H1 (cell line): ENCODE results near the gene ATP6V0A4. TPM values are rescaled to one million over a fixed set of nuclear protein-coding genes. Genes with fewer than 3 reads are reported as not detected.
"Not testable (repeated sequence)": the region's sequence is repeated elsewhere in the genome, so short reads cannot be mapped to it uniquely, and the experiment has no call there.

Source experiments
- CTCF ChIA-PET: fragments of 300-600 bp; sonication (Branson Sonifier 250); formaldehyde crosslinking; loops from one replicate; lab custom pipeline; 2021; ENCODE audit not compliant: partially characterized antibody; lab: Charles Lee
- POLR2A ChIA-PET: fragments of 300-600 bp; sonication (Branson Sonifier 250); formaldehyde crosslinking; loops from one replicate; lab custom pipeline; 2021; ENCODE audit warnings: inconsistent platforms; ENCODE audit not compliant: partially characterized antibody; lab: Charles Lee
- DNase-seq, 2 experiments: peaks; one replicate each; pipeline versions ENCODE4 v3.0.0 to v3.0.0-alpha.2; 2010 to 2022; ENCODE audit warnings: low spot score in 2 of 2, low read depth in 1 of 2, mixed read lengths in 1 of 2
- FAIRE-seq: peaks from 2 replicates; lab custom pipeline; 2011; peaks lifted over from hg19 to GRCh38; lab: Jason Lieb, UNC
- H2AFZ ChIP-seq: 2 replicates; pipeline ENCODE4 v1.8.1; 2012; ENCODE audit warnings: low read length, inconsistent platforms
- H2AK5ac ChIP-seq: 2 replicates; pipeline ENCODE4 v1.6.1; 2013; ENCODE audit warnings: low read depth, low read length
- H2BK120ac ChIP-seq: replicated peaks from 2 replicates; pipeline ENCODE3; 2013; ENCODE audit warnings: low read depth, low read length, inconsistent platforms
- H2BK12ac ChIP-seq: 2 replicates; pipeline ENCODE4 v1.6.1; 2013; ENCODE audit warnings: low read depth, low read length
- H2BK15ac ChIP-seq: 2 replicates; pipeline ENCODE4 v1.6.1; 2013; ENCODE audit warnings: low read length
- H2BK20ac ChIP-seq: 2 replicates; pipeline ENCODE4 v1.6.1; 2013; ENCODE audit warnings: low read length
- H2BK5ac ChIP-seq: 2 replicates; pipeline ENCODE4 v1.6.1; 2013; ENCODE audit warnings: low read depth, low read length
- H3K14ac ChIP-seq: 2 replicates; pipeline ENCODE4 v1.6.1; 2013; ENCODE audit warnings: inconsistent platforms; ENCODE audit not compliant: insufficient read length
- H3K18ac ChIP-seq: 2 replicates; pipeline ENCODE4 v1.6.1; 2013; ENCODE audit warnings: low read length; ENCODE audit errors: extremely low read depth
- H3K23ac ChIP-seq: 2 replicates; pipeline ENCODE4 v1.6.1; 2013; ENCODE audit warnings: inconsistent platforms; ENCODE audit not compliant: insufficient read length
- H3K23me2 ChIP-seq: 2 replicates; pipeline ENCODE4 v1.6.1; 2013; ENCODE audit warnings: low read depth, low read length
- H3K27ac ChIP-seq: 2 replicates; pipeline ENCODE4 v1.6.1; 2011; ENCODE audit warnings: low read depth, low read length, inconsistent platforms
- H3K27me3 ChIP-seq, 4 experiments: replicated peaks in 1 of 4; 1 replicate in 1 of 4; 2 replicates in 3 of 4; pipeline versions ENCODE4 v1.6.1 to v1.8.1; 2011 to 2013; ENCODE audit warnings: low read length in 3 of 4, mild to moderate bottlenecking in 3 of 4, inconsistent platforms in 2 of 4, mixed read lengths in 2 of 4, moderate library complexity in 1 of 4; ENCODE audit not compliant: control insufficient read depth in 3 of 4, insufficient read depth in 3 of 4; ENCODE audit errors: extremely low read depth in 1 of 4
- H3K36me3 ChIP-seq, 4 experiments: 2 replicates each; pipeline versions ENCODE4 v1.6.1 to v1.8.1; 2011 to 2013; ENCODE audit warnings: mild to moderate bottlenecking in 4 of 4, low read length in 3 of 4, moderate library complexity in 2 of 4, control low read depth in 1 of 4, inconsistent platforms in 1 of 4; ENCODE audit not compliant: insufficient read depth in 4 of 4, control insufficient read depth in 2 of 4
- H3K4ac ChIP-seq: replicated peaks from 2 replicates; pipeline ENCODE3; 2013; ENCODE audit warnings: low read length, low read depth, mixed read lengths, inconsistent platforms; ENCODE audit not compliant: insufficient read length
- H3K4me1 ChIP-seq, 4 experiments: replicated peaks in 1 of 4; 1 replicate in 1 of 4; 2 replicates in 3 of 4; pipeline versions ENCODE4 v1.6.1 to v1.8.1; 2011 to 2013; ENCODE audit warnings: low read length in 3 of 4, inconsistent platforms in 2 of 4, mixed read lengths in 1 of 4; ENCODE audit not compliant: insufficient read depth in 4 of 4, control insufficient read depth in 3 of 4
- H3K4me2 ChIP-seq, 2 experiments: 2 replicates each; pipeline versions ENCODE4 v1.6.1 to v1.8.1; 2011 to 2013; ENCODE audit warnings: low read depth in 2 of 2, low read length in 2 of 2, control low read depth in 1 of 2, inconsistent platforms in 1 of 2, mild to moderate bottlenecking in 1 of 2; ENCODE audit not compliant: insufficient read depth in 1 of 2
- H3K4me3 ChIP-seq, 4 experiments: fragments of 200-600, 300-600 bp in 1 of 4; sonication (generic), shearing (Covaris generic), sonication (Bioruptor Twin) in 1 of 4; 2 replicates each; pipeline versions ENCODE4 v1.5.1 to v1.8.1; 2011 to 2016; ENCODE audit warnings: low read length in 4 of 4, low read depth in 3 of 4, control low read depth in 2 of 4, inconsistent platforms in 2 of 4, mild to moderate bottlenecking in 2 of 4, mixed read lengths in 1 of 4, moderate library complexity in 1 of 4; ENCODE audit not compliant: insufficient read depth in 2 of 4; ENCODE audit errors: extremely low read depth in 1 of 4
- H3K56ac ChIP-seq: replicated peaks from 2 replicates; pipeline ENCODE3; 2013; ENCODE audit warnings: low read depth, mild to moderate bottlenecking, mixed read lengths, low read length, inconsistent platforms; ENCODE audit not compliant: insufficient read length
- H3K79me1 ChIP-seq: 2 replicates; pipeline ENCODE4 v1.6.1; 2013; ENCODE audit warnings: low read depth, low read length, control low read depth
- H3K79me2 ChIP-seq, 2 experiments: 2 replicates each; pipeline versions ENCODE4 v1.6.1 to v1.8.1; 2012 to 2013; ENCODE audit warnings: low read length in 2 of 2, mild to moderate bottlenecking in 2 of 2, inconsistent platforms in 1 of 2; ENCODE audit not compliant: insufficient read depth in 2 of 2, control insufficient read depth in 1 of 2
- H3K9ac ChIP-seq, 4 experiments: replicated peaks in 1 of 4; 1 replicate in 1 of 4; 2 replicates in 3 of 4; pipeline versions ENCODE4 v1.6.1 to v1.8.1; 2011 to 2013; ENCODE audit warnings: low read depth in 3 of 4, low read length in 3 of 4, control low read depth in 2 of 4, mild to moderate bottlenecking in 2 of 4, moderate library complexity in 2 of 4, inconsistent platforms in 1 of 4; ENCODE audit errors: extremely low read depth in 1 of 4
- H3K9me3 ChIP-seq, 2 experiments: 2 replicates each; pipeline versions ENCODE4 v1.6.1 to v1.8.1; 2012 to 2013; ENCODE audit warnings: mild to moderate bottlenecking in 2 of 2, moderate library complexity in 2 of 2, control low read depth in 1 of 2, inconsistent platforms in 1 of 2, low read depth in 1 of 2, low read length in 1 of 2, mixed read lengths in 1 of 2; ENCODE audit not compliant: insufficient read depth in 2 of 2
- H4K20me1 ChIP-seq, 2 experiments: replicated peaks in 1 of 2; 2 replicates each; pipeline versions ENCODE3 to v1.8.1; 2011 to 2013; ENCODE audit warnings: inconsistent platforms in 2 of 2, low read length in 2 of 2, mild to moderate bottlenecking in 1 of 2; ENCODE audit not compliant: insufficient read depth in 2 of 2, control insufficient read depth in 1 of 2
- H4K5ac ChIP-seq: 2 replicates; pipeline ENCODE4 v1.6.1; 2013; ENCODE audit warnings: low read length, low read depth, mixed read lengths, inconsistent platforms; ENCODE audit not compliant: insufficient read length
- H4K8ac ChIP-seq: 2 replicates; pipeline ENCODE4 v1.8.0; 2013; ENCODE audit warnings: mild to moderate bottlenecking, moderate library complexity, low read length, inconsistent platforms; ENCODE audit not compliant: insufficient read depth; ENCODE audit errors: extremely low read depth
- H4K91ac ChIP-seq: replicated peaks from 2 replicates; pipeline ENCODE3; 2013; ENCODE audit warnings: low read length, mixed read lengths, inconsistent platforms; ENCODE audit not compliant: insufficient read length
- CHD1 ChIP-seq: IDR thresholded peaks from 2 replicates; pipeline ENCODE4 v1.6.1; 2012; ENCODE audit warnings: low read depth, low read length, improper control_type of control experiment
- MAFK ChIP-seq: IDR thresholded peaks from 2 replicates; pipeline ENCODE4 v1.6.1; 2012; ENCODE audit warnings: low read depth, mild to moderate bottlenecking, improper control_type of control experiment, low read length
- TEAD4 ChIP-seq: IDR thresholded peaks from 2 replicates; pipeline ENCODE4 v1.6.1; 2012; ENCODE audit warnings: low read depth, low read length, inconsistent platforms, mixed read lengths
- WGBS, 2 experiments: shearing (Covaris generic) in 1 of 2; methylation state at CpG; one replicate each; pipeline versions ENCODE4 v1.1.6 to v1.1.7; 2013 to 2015; ENCODE audit warnings: low lambda C conversion rate in 2 of 2, mixed read lengths in 2 of 2, inconsistent platforms in 1 of 2, low coverage in 1 of 2, missing lambda C conversion rate in 1 of 2; ENCODE audit not compliant: insufficient replicate concordance in 2 of 2, insufficient coverage in 1 of 2, insufficient read length in 1 of 2; ENCODE audit errors: extremely low coverage in 1 of 2, missing lambda C conversion rate in 1 of 2; 5-methylcytosine and 5-hydroxymethylcytosine counted together
- polyA plus RNA-seq, 7 experiments: library from polyadenylated mRNA; depleted of rRNA in 3 of 7; stranded (reverse) in 5 of 7; unstranded in 2 of 7; fragments of >200 nt in 5 of 7; fragments of 200-250 nt in 2 of 7; gene quantifications; 1 replicate in 5 of 7; 2 replicates in 1 of 7; 4 replicates in 1 of 7; pipeline versions ENCODE4 v1.2.1 to v1.2.3, GENCODE V29; 2011 to 2013; ENCODE audit warnings: missing spikeins in 2 of 7, mixed read lengths in 2 of 7
- total RNA-seq: library from RNA; stranded (reverse); fragmentation: NEBNext Ultra II Directional; extraction: Animal tissue kit (Norgen Biotek cat#: 25700); gene quantifications from 2 replicates; pipeline ENCODE4 v1.2.1, GENCODE V29; 2021

Gene ATP6V0A4
- total and polyA plus RNA-seq, 2 of the 8 experiments (the other 6 are each of a cell fraction or from before 2014, with no cell fraction given): 0.47 to 1.6 TPM

GRCh38 chr7:138735399-138735798 is 62.6 kb downstream of the ATP6V0A4 start (continued):
- TF ChIP-seq MAFK (no peak), TEAD4 (no peak), CHD1 (no peak)

- H4K20me1 ChIP-seq, H4K8ac ChIP-seq, H2BK15ac ChIP-seq, POLR2A ChIA-PET, H4K91ac ChIP-seq, H3K14ac ChIP-seq, H2BK12ac ChIP-seq, H3K36me3 ChIP-seq, H3K4me2 ChIP-seq, H3K9ac ChIP-seq, H2AFZ ChIP-seq, H2BK5ac ChIP-seq, H3K79me1 ChIP-seq, H4K5ac ChIP-seq, H3K18ac ChIP-seq, H3K79me2 ChIP-seq, H3K27me3 ChIP-seq, H3K4me3 ChIP-seq, FAIRE-seq, H3K9me3 ChIP-seq, H3K27ac ChIP-seq, H3K4ac ChIP-seq, DNase-seq, H2AK5ac ChIP-seq, H3K56ac ChIP-seq, H3K4me1 ChIP-seq, H2BK20ac ChIP-seq, H2BK120ac ChIP-seq, H3K23me2 ChIP-seq, H3K23ac ChIP-seq: not testable (repeated sequence)
- WGBS, 2 experiments: 94% methylated on average over 5 of the region's 5 CpGs; no CpG with 5 or more reads in 1 of the 2 experiments
- CTCF ChIA-PET: interaction anchor here (0.6 to 0.9 kb wide), 2 partner anchors 11 to 107 kb away, joined by 4 read pairs; no protein-coding TSS in a partner anchor
Observed at GRCh38 chr7:138731733-138732132, 66.3 kb downstream of the ATP6V0A4 start.
